Cerebellar nuclear complex (tissue), 1 donor: ENCODE data around the gene MMD2.
A peak's percentile ranks its signal among the peaks of the same experiment; 100 is the strongest.
"Not testable (repeated sequence)": the region's sequence is repeated elsewhere in the genome, so short reads cannot be mapped to it uniquely, and the experiment has no call there.

Source experiments
- DNase-seq, 2 experiments: peaks; one replicate each; lab custom pipeline; 2025; lab: John Stamatoyannopoulos, UW

The MMD2 gene

GRCh38 chr7:4958477-4959301, at the start of gene MMD2:
MMD2 (minus strand) TSS chr7:4959187; CDS start chr7:4959017, 170 bp downstream.
- no peak for DNase-seq

- no peak for DNase-seq
These were observed 46.1 kb upstream of the MMD2 start for GRCh38 chr7:5005066-5005465.

GRCh38 chr7:5001911-5002310, 42.9 kb upstream of the MMD2 start:
- no peak for DNase-seq

GRCh38 chr7:5001003-5001402, 42.0 kb upstream of the MMD2 start:
- DNase-seq, result no peak

GRCh38 chr7:4999369-4999950, 40.5 kb upstream of the MMD2 start:
- no peak for DNase-seq

GRCh38 chr7:4998910-4999309, 39.9 kb upstream of the MMD2 start:
- DNase-seq, result no peak

GRCh38 chr7:4998244-4998643, 39.3 kb upstream of the MMD2 start:
- no peak for DNase-seq

- DNase-seq, result no peak
These were observed 37.8 kb upstream of the MMD2 start for GRCh38 chr7:4996696-4997222.

GRCh38 chr7:4995429-4995969, 36.5 kb upstream of the MMD2 start:
- DNase-seq, result no peak

- no peak for DNase-seq
These were observed 34.5 kb upstream of the MMD2 start for GRCh38 chr7:4993471-4993870.

GRCh38 chr7:4982741-4983140, 23.8 kb upstream of the MMD2 start:
- DNase-seq, result not testable (repeated sequence)

- DNase-seq, result not testable (repeated sequence)
These were observed 22.4 kb upstream of the MMD2 start for GRCh38 chr7:4981295-4981890.

GRCh38 chr7:4975626-4976025, 16.6 kb upstream of the MMD2 start:
- not testable (repeated sequence) for DNase-seq

GRCh38 chr7:4973728-4974198, 14.8 kb upstream of the MMD2 start:
- DNase-seq, result peak; percentile 1 to 65

GRCh38 chr7:4972446-4972845, 13.5 kb upstream of the MMD2 start:
- not testable (repeated sequence) for DNase-seq

GRCh38 chr7:4965295-4966022, 6.5 kb upstream of the MMD2 start:
- DNase-seq, result no peak

- no peak for DNase-seq
These were observed 5.5 kb upstream of the MMD2 start for GRCh38 chr7:4964506-4964905.

- DNase-seq, result no peak
These were observed 4.1 kb upstream of the MMD2 start for GRCh38 chr7:4962872-4963775.

GRCh38 chr7:4960363-4960762, 1.4 kb upstream of the MMD2 start:
- DNase-seq, result no peak

GRCh38 chr7:4959893-4960292, 906 bp upstream of the MMD2 start:
- DNase-seq, result no peak

GRCh38 chr7:4959306-4959705, 319 bp upstream of the MMD2 start:
- no peak for DNase-seq
